Activated T-helper 1 cell treated with Interleukin-2 at 50 U/mL for 16 hours (primary cell): ENCODE data around the gene GPC5.

Experiments
- DNase-seq: peaks from one replicate; pipeline ENCODE4 v3.0.0-alpha.2; 2020; ENCODE audit warnings: low read depth

GPC5 gene

GRCh38 chr13:91721413-91721812 lies 323.0 kb downstream of the GPC5 start:
- no peak for DNase-seq

GRCh38 chr13:91722267-91722884 lies 324.0 kb downstream of the GPC5 start:
- DNase-seq = no peak

- DNase-seq = no peak
Observed at GRCh38 chr13:91724591-91724990, 326.2 kb downstream of the GPC5 start.

- no peak for DNase-seq
Observed at GRCh38 chr13:91725646-91726045, 327.2 kb downstream of the GPC5 start.

GRCh38 chr13:91726671-91727070 lies 328.2 kb downstream of the GPC5 start:
- no peak for DNase-seq

- DNase-seq = no peak
Observed at GRCh38 chr13:91729859-91730258, 331.4 kb downstream of the GPC5 start.

GRCh38 chr13:91739751-91740150 lies 341.3 kb downstream of the GPC5 start:
- no peak for DNase-seq

- DNase-seq = no peak
Observed at GRCh38 chr13:91740756-91741155, 342.3 kb downstream of the GPC5 start.

GRCh38 chr13:91741925-91742324 lies 343.5 kb downstream of the GPC5 start:
- no peak for DNase-seq

- DNase-seq = no peak
Observed at GRCh38 chr13:91744284-91744683, 345.9 kb downstream of the GPC5 start.

GRCh38 chr13:91745967-91746366 lies 347.5 kb downstream of the GPC5 start:
- no peak for DNase-seq

- DNase-seq = no peak
Observed at GRCh38 chr13:91747186-91747585, 348.8 kb downstream of the GPC5 start.

- DNase-seq = no peak
Observed at GRCh38 chr13:91748416-91749089, 350.1 kb downstream of the GPC5 start.

- DNase-seq = no peak
Observed at GRCh38 chr13:91758724-91759123, 360.3 kb downstream of the GPC5 start.

GRCh38 chr13:91762957-91763356 lies 364.5 kb downstream of the GPC5 start:
- DNase-seq = no peak

GRCh38 chr13:91764527-91764926 lies 366.1 kb downstream of the GPC5 start:
- no peak for DNase-seq

- no peak for DNase-seq
Observed at GRCh38 chr13:91767651-91768050, 369.2 kb downstream of the GPC5 start.

GRCh38 chr13:91768746-91769145 lies 370.3 kb downstream of the GPC5 start:
- DNase-seq = no peak

GRCh38 chr13:91771229-91771628 lies 372.8 kb downstream of the GPC5 start:
- DNase-seq = no peak

GRCh38 chr13:91773591-91774227 lies 375.3 kb downstream of the GPC5 start:
- DNase-seq = no peak

GRCh38 chr13:91774397-91774796 lies 376.0 kb downstream of the GPC5 start:
- DNase-seq = no peak

GRCh38 chr13:91776611-91777193 lies 378.3 kb downstream of the GPC5 start:
- DNase-seq = no peak

GRCh38 chr13:91778123-91778522 lies 379.7 kb downstream of the GPC5 start:
- DNase-seq = no peak
